Measurements from ENCODE around the gene BRD3OS.

BRD3OS gene

GRCh38 chr9:133989625-133990365 is 35.5 kb upstream of the BRD3OS start:
- no peak for DNase-seq

DNA sequence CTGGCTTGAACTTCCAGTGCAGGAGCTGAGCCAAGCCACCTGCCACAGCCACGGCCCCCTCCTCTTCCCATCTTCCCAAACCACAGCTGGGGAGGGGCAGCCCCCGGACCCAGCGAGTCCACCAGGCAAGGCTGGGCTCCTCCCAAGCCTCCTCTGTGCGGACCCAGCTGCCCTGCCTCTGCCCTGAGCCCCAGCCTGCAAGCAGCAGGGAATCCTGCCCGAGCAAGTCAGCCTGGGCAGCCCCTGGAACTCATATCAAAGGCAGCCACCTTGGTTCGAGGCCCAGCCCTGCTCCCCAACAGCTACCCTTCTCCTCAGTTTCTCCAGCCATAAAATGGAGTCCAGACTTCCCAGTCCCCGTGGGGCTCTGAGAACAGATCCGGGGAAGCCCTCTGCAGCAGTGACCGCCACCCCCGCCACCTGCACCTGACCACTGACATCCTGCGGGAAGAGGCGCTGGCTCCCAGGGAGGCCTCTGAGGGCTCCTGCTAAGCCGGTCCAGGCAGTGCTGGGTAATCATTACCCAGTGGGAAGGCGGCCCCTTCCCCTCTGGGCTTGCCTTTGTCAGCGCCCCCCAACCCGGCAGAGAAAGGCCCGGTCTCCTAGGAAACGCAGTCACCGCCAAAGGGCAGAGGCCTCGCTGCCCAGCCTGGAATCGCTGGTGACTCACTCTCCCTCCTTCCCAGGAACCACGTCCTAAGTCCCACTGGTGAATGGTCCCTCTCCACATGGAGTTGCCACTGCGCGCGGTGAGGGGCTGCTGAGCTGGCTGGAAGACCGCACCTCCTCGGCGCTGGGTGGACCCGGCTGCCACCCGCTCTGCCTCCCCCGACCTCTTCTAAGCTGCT is 34.7 kb upstream of the BRD3OS start:
- DNase-seq: peak; percentile 84

DNA sequence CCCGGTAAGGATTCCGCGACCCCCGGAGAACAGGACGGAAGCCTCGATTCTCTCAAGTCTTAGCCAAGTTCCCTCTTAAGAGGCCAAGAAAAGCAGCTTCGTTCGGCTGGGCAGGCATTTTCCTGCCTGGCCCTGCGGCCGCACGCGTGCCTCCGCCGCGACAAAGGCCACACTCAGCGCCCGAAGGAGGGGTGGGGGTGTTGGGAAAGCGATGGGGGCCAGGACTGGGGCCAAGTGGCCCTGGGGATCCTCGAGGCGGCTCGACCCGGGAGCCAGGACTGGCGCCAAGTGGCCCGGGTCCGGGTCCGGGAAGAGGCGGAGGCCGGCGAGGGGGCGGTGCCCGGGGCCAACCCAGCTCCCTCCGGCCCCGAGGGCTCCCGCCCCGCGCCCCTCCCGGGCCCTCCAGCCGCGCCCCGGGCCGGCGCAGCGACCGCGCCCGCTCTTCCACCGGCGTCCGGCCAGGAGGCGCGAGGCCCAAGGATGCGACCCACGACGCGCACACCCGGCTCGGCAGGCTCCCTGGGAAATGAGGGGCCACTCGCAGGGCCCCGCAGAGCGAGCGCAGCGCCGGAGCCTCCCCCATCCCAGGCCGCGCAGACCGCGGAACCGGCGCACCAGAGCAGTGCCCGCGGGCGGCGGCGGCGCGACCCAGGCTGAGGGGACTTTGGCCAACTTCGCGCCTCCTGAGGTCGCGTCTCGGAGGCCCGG is 33.9 kb upstream of the BRD3OS start:
- no peak for DNase-seq

GRCh38 chr9:133991964-133992779 is 33.1 kb upstream of the BRD3OS start, which contains the start of gene VAV2:
TSS of gene VAV2 (minus strand) at chr9:133992324. CDS start at chr9:133992278, 46 bp downstream.
- no peak for DNase-seq

DNA sequence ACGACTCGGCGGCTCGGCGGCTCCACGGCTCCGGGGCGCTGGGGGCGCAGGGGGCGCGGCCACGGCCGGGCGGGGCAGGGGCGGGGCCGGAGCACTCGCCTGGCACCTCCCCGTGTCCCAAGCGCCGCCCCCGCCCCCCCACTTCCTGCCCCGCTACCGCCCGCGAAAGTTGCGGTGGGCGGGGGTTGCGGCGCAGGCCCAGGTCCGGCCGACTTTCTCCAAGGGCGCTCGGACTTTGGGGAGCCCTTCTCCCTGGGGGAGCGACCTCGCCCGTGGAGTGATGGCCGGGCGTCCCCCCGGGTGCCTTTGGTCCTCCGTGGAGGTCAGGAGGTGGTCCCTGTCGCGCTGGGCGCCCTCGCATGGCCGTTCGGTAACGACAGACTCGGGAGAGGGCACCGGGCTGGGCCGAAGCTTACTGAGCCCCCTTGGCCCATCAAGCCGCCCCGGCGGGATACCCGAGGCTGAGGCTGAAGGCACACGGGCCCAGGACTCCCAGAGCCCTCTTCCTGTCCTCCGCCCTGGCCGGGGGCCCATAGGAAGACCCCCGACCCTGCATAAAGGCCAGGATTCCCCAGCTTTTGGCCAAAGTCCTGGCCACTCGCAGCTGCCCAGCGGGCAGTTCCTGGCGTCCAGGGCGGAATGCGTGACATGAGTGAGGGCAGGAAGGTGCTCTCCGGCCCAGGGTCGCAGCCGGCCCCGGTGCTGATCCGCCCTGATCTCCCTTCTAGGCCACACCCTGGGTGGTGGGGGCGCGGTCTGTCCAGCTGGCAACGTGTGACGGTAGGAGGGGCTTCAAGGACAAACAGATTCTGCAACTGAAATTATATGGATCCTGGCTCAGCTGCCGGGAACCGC is 32.3 kb upstream of the BRD3OS start:
- DNase-seq: peak; percentile 39

GRCh38 chr9:133993635-133994253 is 31.5 kb upstream of the BRD3OS start:
- DNase-seq: no peak

DNA sequence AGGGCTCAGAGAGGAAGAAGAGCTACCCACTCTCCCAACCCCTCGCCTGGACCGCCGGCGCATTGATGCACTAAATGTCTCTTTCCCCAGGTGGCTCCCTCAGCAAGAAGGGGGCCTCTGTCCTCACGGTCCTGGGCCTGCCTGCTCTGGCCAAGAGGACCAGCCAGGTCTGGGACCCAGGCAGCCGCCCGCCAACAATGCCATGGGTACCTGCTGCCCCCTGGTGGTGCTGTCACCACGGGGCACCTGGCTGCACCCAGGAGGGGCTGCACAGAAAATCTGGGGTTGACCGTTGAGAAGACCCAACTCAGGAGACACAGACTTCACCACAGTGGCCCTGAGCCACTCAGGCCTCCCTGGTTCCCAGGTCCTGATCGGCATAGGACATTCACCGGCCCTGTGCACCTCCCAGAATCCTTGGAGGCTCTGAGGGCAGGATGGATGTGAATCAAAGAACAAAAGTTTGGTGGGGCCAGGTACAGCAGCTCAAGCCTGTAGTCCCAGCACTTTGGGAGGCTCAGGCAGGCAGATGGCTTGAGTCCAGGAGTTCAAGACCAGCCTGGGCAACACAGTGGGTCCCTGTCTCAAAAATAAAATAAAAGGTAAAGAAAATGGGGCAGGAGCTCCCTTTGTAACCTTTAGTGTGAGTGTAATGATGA is 30.8 kb upstream of the BRD3OS start:
- DNase-seq: peak; percentile 33

DNA sequence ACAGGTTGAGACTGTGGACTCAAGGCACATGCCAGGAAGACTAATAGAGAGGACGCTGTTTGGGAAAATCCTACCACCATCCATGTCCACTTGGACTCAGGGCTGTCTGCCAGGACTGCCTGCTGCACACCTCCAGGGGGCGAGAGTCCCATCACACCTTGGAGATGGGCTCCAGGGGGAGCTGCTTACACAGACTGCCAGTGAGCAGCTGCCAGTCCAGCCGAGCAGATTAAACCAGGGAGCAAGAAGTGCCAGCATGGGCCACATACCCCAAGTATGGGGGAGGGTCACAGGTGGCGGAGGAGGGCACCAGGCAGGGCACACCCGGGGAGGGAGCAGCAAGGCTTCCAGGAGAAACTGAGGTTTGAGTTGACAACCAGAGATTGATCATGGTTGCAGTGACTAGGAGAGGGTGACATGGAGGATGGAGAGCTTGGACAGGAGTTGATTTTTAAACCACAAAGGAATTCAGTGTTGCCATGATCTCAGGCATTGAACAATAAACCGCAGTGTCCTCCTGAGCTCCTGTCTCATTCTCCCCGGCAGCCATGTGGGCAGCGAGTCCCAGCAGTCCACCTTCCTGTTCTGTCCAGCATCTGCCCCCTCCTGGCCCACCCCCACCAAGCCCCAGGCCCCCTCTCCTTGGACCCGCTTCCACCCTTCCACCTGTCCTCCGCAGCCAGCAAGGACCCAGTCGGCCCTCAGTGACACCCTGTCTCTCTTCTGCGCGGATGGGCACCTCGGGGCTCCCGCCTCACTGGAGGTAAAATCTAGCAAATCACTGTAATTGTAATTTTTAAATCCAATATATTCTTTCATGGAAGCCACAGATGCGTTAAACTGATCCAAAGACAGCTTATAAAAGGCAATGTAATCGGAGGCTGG is 30.0 kb upstream of the BRD3OS start:
- peak; percentile 29 for DNase-seq

GRCh38 chr9:133996531-133997520 is 28.5 kb upstream of the BRD3OS start:
- no peak for DNase-seq

DNA sequence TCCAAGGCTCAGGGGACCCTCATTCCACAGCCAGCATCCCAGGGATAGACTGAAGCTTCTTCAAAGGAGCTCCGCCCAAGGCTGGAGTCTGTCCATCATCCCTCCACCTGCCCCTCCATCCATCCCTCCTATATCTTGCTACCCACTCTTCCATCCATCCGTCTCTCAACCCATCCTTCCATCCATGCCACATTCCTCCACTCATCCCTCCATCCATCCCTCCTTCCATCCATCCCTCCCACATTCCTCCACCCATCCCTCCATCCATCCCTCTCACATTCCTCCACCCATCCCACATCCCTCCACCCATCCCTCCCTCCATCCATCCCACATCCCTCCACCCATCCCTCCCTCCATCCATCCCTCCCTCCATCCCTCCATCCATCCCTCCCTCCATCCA is 27.7 kb upstream of the BRD3OS start:
- no peak for DNase-seq

GRCh38 chr9:133998915-133999595 is 26.2 kb upstream of the BRD3OS start:
- no peak for DNase-seq

GRCh38 chr9:133999851-134000265 is 25.4 kb upstream of the BRD3OS start:
- no peak for DNase-seq

DNA sequence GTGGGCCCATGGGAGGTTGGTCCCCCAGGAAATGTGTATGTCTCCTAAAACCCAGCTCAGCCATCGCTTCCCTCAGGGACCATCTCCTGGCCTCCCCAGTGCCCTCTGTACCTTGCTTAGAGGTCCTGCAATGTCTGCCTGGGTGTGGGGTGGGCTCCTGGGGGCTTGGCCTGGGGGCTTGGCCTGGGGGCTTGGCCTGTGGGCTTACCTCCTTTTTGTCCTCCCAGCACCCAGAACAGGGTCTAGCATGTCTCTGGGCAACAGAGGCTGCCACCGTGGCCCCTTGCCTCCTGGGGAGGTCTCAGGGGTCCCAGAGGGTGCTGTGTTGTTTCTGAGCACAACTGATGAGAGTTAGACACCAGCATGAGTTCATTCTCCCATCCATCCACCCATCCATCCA is 22.5 kb upstream of the BRD3OS start:
- no peak for DNase-seq

- DNase-seq: no peak
Observed at GRCh38 chr9:134003237-134003636, 22.0 kb upstream of the BRD3OS start.

DNA sequence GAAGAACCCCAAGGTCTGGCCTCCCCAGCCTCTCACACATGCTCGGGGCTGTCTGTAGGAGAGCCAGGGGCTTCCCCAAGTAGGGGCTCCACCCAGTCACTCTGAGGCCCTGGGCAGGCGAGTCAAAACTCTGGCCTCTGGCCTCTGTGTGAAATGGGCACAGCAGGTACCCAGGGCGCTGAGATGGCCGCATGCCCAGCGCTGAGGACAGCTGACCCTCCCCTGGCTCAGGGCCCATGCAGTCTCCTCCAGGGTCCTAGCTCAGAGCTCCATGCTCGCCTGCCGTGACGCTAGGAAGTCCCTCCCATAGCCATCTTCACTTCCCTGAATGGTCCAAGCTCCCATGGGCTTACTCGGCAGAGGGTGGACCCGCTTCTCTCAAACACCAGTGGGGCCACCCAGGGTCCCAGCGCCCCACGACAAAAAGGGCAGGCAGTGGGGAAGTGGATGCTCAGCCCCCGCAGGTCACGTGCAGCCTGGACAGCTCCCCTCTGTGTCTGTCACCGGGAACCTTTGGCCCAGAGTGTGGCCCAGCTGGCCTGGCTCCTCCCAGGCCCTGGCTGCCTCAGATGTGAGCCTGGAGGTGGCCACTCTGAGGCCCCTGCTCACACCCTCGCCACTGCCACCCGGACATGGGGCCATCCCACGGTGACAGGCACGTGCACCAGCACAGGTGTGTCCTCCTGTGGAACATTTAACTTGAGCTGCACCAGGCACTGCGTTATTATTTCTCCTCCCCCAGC is 21.0 kb upstream of the BRD3OS start:
- no peak for DNase-seq

GRCh38 chr9:134004881-134005280 is 20.4 kb upstream of the BRD3OS start:
- DNase-seq: no peak

GRCh38 chr9:134005381-134005780 is 19.9 kb upstream of the BRD3OS start:
- DNase-seq: no peak
